HCEC 1CT (cell line): ENCODE results near the gene DSCAML1.

Experiments used
- DNase-seq: peaks from one replicate; pipeline ENCODE4 v3.0.0-alpha.2; 2017

DSCAML1 gene, protein sequence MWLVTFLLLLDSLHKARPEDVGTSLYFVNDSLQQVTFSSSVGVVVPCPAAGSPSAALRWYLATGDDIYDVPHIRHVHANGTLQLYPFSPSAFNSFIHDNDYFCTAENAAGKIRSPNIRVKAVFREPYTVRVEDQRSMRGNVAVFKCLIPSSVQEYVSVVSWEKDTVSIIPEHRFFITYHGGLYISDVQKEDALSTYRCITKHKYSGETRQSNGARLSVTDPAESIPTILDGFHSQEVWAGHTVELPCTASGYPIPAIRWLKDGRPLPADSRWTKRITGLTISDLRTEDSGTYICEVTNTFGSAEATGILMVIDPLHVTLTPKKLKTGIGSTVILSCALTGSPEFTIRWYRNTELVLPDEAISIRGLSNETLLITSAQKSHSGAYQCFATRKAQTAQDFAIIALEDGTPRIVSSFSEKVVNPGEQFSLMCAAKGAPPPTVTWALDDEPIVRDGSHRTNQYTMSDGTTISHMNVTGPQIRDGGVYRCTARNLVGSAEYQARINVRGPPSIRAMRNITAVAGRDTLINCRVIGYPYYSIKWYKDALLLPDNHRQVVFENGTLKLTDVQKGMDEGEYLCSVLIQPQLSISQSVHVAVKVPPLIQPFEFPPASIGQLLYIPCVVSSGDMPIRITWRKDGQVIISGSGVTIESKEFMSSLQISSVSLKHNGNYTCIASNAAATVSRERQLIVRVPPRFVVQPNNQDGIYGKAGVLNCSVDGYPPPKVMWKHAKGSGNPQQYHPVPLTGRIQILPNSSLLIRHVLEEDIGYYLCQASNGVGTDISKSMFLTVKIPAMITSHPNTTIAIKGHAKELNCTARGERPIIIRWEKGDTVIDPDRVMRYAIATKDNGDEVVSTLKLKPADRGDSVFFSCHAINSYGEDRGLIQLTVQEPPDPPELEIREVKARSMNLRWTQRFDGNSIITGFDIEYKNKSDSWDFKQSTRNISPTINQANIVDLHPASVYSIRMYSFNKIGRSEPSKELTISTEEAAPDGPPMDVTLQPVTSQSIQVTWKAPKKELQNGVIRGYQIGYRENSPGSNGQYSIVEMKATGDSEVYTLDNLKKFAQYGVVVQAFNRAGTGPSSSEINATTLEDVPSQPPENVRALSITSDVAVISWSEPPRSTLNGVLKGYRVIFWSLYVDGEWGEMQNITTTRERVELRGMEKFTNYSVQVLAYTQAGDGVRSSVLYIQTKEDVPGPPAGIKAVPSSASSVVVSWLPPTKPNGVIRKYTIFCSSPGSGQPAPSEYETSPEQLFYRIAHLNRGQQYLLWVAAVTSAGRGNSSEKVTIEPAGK (N-terminal part only)

DNA sequence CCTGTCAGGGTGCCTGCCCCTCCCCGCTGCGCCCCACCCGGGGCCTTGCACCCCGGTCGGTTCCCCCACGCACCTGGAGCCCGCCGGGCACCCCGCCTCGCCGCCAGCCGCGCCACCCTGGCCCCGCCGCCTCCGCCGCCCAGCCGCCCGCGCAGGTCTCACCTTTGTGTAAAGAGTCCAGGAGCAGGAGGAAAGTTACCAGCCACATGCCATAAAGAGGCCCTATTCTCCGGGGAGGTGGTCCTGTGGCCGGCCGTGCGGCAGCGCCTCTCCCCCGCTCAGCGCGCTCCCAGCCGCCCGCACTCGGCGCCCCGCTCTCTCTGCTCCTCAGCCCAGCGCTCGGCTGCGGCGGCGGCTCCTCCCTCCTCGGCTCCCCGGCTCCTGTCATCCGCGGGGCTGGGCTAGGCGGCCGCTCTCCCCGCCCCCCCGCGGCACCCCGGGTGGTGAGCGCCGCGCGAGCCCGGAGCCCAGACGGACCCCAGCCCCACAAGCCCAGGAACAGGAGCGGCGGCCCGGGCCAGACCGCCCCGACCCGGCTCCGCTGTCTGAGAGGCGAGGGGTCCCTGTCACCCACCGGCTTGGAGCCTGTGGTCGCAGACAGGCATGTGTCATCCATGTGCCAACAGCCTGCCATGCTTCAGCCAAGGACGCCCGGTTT is at the start of gene DSCAML1:
Gene DSCAML1 (minus strand): TSS at position 345 of the 658 bp plus-strand sequence. CDS start 137 bp downstream, at position 208.
- DNase-seq, result no peak

DNA sequence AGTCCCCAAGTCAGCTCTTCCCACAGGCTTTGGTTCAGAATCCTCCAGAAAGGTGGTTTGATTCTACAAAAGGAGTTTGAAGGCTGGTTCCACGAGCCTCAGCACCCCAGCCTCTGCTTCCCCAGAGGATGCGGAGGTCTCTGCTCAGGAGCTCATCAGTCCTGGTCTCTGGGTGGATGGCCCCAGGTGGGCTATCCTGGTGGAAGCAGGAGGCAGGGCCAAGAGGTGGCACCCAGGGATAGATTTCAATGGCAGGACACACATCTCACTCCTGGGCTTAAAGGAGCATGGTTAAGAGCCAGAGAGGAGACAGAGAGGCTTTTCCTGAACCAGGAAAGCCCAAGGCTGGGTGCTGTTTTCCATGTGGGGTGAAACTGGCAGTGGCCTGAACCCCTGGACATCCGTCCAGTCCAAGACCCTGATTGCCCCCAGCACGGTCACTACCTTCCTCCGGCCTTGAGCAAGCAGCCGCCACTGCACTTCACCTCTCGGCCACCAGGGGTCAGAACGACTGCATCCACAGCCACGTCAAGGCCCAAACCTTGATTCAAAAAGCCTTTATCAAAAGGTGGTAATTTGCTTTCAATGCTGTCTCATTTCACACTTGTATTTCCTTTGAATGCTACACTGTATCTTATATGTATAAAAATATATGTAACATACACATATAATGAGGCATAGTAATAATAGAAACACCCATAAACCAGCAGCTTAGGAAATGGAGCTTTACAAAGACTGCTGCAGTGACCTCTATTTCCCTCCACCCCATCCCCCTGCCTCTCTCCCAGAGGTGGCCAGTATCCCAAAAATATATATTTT is 46.9 kb upstream of the DSCAML1 start:
- DNase-seq, result peak; percentile 39

DNA sequence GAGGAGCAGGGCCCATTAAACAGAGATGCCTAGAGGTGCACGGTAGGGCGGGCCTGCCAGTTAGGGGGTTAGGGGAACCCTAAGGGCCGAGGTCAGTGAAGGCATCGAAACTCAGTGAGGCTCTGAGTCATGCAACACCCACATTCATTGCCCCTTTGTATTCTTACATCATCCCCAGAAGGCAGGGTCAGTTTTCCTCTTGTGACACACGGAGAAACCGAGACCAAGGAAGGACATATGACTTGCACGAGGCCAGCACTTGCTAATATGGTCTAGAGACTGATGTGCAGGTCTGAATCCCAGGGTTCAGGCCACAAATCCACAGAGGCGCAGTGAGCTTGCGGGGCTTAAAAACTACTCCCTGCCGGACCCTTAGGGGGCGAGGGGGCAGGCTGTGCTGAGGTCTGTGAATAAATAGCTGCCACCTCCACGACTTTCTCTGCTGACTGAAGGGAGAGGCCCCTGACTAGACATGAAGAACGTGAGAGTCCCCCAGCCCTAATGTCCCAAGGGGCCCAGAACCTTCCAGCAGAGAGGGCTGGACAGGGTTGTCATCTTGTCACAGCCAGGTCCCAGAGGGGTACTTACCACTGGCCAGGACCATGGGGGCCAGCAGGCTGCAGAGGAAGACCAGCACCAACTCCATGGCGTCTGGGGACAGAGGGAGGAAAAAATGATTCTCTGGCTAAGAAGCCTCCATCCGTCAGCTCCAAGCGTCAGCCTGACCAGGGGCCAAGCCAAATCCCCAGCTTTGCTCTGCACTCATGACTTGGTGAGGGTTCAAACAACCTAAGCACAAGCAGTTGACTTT is 45.3 kb upstream of the DSCAML1 start:
- no peak for DNase-seq

GRCh38 chr11:117841551-117842031 is 44.6 kb upstream of the DSCAML1 start:
- DNase-seq, result no peak

GRCh38 chr11:117840881-117841550 is 44.0 kb upstream of the DSCAML1 start:
- DNase-seq, result no peak

DNA sequence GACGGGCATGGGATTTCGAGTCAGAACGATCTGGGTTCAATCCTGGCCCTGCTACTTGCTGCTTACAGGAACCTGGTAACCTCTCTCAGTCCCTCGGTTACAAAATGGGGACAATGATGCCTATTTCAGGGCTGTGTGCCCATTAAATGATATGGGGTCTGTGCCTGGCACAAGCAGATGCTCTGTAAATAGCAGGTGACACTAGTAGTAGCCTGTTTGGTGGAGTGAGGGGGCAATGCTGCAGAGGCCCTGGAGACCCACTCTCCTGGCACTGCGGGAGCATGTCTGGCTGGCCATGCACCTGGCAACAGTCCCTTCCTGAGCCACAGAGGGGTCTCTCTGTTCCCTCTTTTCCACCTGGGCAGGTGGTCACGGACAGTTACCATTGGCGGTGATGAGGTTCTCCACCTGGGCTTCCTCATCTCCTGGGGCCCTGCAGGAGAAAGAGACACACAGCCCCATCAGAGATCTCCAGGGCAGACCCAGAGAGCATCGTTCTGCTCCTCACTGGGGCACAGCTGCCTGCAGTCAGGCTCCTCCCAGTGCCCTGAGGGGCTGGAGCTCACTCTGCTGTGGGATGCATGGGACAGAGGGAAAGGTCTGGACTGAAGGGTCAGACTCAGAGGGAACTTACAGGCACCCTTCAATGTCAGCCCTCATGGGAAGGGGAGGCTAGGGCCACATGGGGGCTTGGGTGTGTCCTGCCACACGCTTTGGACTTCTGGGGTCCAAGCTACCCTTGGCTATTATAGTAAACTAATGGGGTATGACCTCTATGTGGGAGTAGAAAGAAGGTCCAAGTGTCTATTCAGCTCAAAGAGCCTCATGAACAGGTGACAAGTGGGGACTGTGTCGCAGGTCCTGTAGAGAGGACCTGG is 43.2 kb upstream of the DSCAML1 start:
- no peak for DNase-seq

DNA sequence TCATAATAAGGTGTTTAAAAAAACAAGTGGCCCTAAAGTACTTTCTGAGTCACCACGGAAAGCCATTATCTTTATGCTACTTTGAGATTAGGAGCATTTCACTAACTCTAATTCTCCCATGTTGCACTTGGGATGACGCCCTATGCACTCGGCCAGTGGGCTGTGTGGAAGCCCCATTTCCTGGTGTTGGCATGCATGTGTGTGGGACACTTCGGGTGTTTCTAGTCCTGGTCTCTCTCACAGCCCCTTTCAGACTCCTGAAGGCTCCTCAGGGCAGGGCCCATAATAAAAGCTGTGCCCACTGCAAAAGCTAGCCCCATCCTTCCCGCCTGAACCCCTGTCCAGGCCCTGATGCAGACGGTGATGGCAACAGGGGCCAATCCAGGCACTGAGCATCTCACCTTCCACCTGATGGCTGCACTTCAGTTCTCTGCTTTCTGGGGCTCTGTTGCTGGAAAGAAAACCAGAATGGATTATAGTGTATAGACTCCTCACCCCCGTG is 42.4 kb upstream of the DSCAML1 start:
- DNase-seq, result no peak

GRCh38 chr11:117838901-117839300 is 41.9 kb upstream of the DSCAML1 start:
- DNase-seq, result no peak

- no peak for DNase-seq
Observed at GRCh38 chr11:117837791-117838190, 40.8 kb upstream of the DSCAML1 start.

DNA sequence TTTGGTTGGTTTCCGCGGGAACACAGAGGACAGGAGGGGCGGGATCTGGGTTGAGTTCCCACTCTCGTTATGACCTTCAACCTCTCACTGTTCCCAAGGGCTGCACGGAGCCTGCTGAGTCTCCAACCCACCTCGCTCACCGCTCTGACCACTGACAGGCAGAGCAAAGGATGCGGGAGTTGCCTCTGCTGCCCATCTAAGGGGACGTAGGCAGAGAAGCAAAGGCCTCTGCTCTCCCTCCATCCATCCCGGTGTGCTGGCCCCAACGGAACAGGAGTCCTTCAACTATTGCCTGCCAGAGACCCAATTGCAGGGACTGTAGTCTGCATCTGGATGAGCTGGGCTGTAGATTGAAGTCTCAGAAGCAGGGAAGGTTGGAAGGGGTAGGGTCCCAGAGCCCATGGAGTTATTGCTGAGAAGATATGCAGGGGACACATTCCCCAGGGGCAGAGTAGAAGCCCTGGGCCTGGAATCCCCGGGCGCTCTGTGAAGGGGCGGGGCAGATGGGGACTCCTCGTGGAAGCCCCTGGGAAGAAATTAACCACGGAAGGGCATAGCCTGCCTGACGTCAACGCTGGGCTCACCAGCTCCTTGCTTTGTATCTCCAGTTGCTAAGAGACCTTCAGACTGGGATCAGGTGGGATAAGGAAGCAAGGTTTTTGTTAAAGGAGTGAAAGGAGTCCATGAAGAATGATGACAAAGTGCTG is 40.2 kb upstream of the DSCAML1 start:
- no peak for DNase-seq

GRCh38 chr11:117836077-117836960 is 39.3 kb upstream of the DSCAML1 start:
- DNase-seq, result no peak

GRCh38 chr11:117835576-117835975 is 38.6 kb upstream of the DSCAML1 start:
- no peak for DNase-seq

DNA sequence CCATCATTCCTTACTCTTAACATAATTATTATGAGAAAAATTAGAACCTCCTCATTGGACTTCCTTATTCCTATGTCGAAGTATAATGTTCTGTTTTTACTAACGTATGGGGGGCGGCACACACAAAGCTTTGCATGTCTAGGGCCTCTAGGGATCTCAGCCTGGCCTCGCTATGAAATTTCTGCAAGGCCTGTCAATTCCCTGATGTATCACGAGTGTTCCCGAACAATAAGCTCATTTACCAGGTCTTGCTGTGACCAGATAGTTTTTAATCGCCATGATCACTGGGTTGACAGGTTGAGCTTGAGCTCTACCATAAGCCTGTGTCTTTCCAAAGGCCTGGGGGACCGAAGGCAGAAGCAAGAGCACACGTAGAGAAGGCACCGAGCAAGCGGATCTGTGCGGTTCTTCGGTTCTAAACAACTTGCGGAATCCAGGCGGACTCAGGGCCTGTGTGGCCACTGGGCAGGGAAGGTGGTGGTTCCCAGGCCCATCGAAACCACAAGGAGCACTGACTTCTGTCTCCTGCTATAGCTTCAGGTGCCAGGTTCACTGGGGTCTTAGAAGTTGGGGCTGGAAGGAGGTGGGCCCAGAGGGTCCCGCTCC is 37.9 kb upstream of the DSCAML1 start:
- no peak for DNase-seq

DNA sequence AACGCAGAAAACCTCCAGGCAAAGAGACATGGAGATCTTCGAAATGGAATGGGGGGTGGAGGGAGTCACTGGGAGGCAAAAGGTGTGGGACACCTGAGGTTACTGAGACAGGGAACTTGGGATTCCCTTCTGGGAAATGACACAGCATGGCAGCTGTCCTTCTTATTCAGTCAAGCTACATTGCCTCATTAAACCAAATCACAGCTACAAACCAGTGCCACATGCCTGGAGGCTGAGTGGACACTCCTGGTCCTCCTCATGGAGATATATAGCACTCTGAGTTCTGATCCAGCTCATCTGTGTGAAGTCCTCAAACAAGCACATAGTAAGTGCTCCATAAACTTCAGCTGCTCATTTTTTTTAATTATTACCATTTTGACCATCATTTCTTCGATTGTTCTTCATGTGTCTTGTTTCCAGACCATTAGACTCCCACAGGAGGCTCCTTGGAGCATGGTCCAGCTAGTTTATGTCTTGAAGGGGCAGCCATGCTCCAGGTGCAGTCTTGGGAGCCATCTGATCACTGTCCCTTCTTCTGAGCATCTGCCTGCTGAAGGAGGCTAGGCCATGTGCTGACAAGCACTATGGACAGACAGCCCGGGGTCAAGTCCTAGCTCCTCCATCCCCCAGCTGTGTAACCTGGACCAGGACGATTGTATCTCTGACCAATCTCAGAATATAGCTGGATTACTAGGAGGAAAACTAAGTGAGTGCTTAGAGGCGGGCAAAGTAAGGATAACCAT is 37.2 kb upstream of the DSCAML1 start:
- no peak for DNase-seq

GRCh38 chr11:117833401-117833891 is 36.4 kb upstream of the DSCAML1 start:
- no peak for DNase-seq

- no peak for DNase-seq
Observed at GRCh38 chr11:117832511-117832910, 35.5 kb upstream of the DSCAML1 start.
